Thyroid gland (tissue), 4 donors: ENCODE results near the gene ATAD3C. TPM values are rescaled to one million over a fixed set of nuclear protein-coding genes. Genes with fewer than 3 reads are reported as not detected.
"Not testable (repeated sequence)": the region's sequence is repeated elsewhere in the genome, so short reads cannot be mapped to it uniquely, and the experiment has no call there.

Source experiments
- DNase-seq, 2 donors: peaks; one replicate each; pipeline ENCODE4 v3.0.0-alpha.2; 2019
- H3K27ac ChIP-seq, 3 donors: fragments of 200-600 bp; sonication (generic); 1 replicate in 2 of 3; 2 replicates in 1 of 3; pipeline ENCODE4 v1.5.1; 2016 to 2019; ENCODE audit warnings: mild to moderate bottlenecking in 1 of 3, moderate library complexity in 1 of 3
- H3K27me3 ChIP-seq: fragments of 200-600 bp; sonication (generic); one replicate; pipeline ENCODE4 v1.5.1; 2019
- H3K36me3 ChIP-seq, 2 donors: fragments of 200-600 bp; sonication (generic); one replicate each; pipeline ENCODE4 v1.5.1; 2016 to 2019
- H3K4me1 ChIP-seq, 2 donors: fragments of 200-600 bp; sonication (generic); one replicate each; pipeline ENCODE4 v1.5.1; 2017 to 2019
- H3K4me3 ChIP-seq, 3 donors: fragments of 200-600 bp; sonication (generic); replicated peaks in 1 of 3; 1 replicate in 2 of 3; 2 replicates in 1 of 3; pipeline ENCODE4 v1.5.1; 2016; ENCODE audit warnings: mild to moderate bottlenecking in 1 of 3
- H3K9me3 ChIP-seq: fragments of 200-600 bp; sonication (generic); one replicate; pipeline ENCODE4 v1.5.1; 2017
- CTCF ChIP-seq, 6 experiments: fragments of 200-600 bp in 3 of 6; fragments of 450-650 bp in 3 of 6; sonication (generic) in 3 of 6; IDR thresholded peaks; one replicate each; pipeline ENCODE4 v1.5.1; 2016 to 2019; ENCODE audit warnings: antibody characterized with exemption in 6 of 6, mild to moderate bottlenecking in 2 of 6, inconsistent platforms in 1 of 6, moderate library complexity in 1 of 6
- POLR2A ChIP-seq, 2 donors: fragments of 450-650 bp; IDR thresholded peaks; one replicate each; pipeline ENCODE4 v1.6.1; 2017; ENCODE audit warnings: antibody characterized with exemption in 2 of 2, mild to moderate bottlenecking in 2 of 2, moderate library complexity in 1 of 2
- WGBS, 2 donors: methylation state at CpG; one replicate each; pipeline ENCODE4 v1.1.5; 2017; 5-methylcytosine and 5-hydroxymethylcytosine counted together
- intact Hi-C: fragments of 100-400 bp; cut with DNase I; formaldehyde crosslinking; loops from one replicate; pipeline ENCODE4 v1.15.1; 2023
- total RNA-seq, 4 donors: library from RNA; depleted of rRNA; stranded (reverse); fragments of >200 nt; gene quantifications; one replicate each; pipeline ENCODE4 v1.2.3, GENCODE V29; 2016

The ATAD3C gene
- total RNA-seq, 4 donors from 2014 or later, result 4.9 to 29.9 (median 15.1) TPM

GRCh38 chr1:1406821-1407635 lies 42.5 kb upstream of the ATAD3C start, which contains the start of gene MRPL20:
TSS of gene MRPL20 (minus strand) at chr1:1407293. CDS start at chr1:1407217, 76 bp downstream.
- WGBS, 2 donors, result 0 to 2% methylated on average over 20 to 32 of the region's 98 CpGs
- H3K4me3 ChIP-seq, result peak within 1 kb of the TSS; percentile 92 to 98 (median 96)
- TF ChIP-seq POLR2A (IDR thresholded peaks at IDR 0.05) (peak in 1 of 2 donors; percentile 84), CTCF (IDR thresholded peaks at IDR 0.05) (peak in 1 of 6 experiments; percentile 3)
- peak; percentile 94 to 95 for DNase-seq
- H3K36me3 ChIP-seq, result peaks cover 14 to 23% of the 10 kb centered on the region in 2 donors
- intact Hi-C loops, result loop anchor here (5.0 kb wide), 1 partner anchor 35 kb away; no protein-coding TSS in a partner anchor
- H3K27me3 ChIP-seq, result no peaks in the 10 kb centered on the region
- H3K9me3 ChIP-seq, result no peaks in the 10 kb centered on the region
- H3K4me1 ChIP-seq, result peaks cover 22 to 29% of the 10 kb centered on the region in 2 donors
- peak within 1 kb of the TSS; percentile 68 to 75 (median 75) for H3K27ac ChIP-seq

GRCh38 chr1:1407636-1408318 lies 41.7 kb upstream of the ATAD3C start:
- Histone ChIP-seq H3K4me3 (peak overlapping the region; percentile 92 to 98 (median 96)), H3K27me3 (no peaks in the 10 kb centered on the region), H3K27ac (peak overlapping the region; percentile 68 to 75 (median 75)), H3K36me3 (peaks cover 11 to 19% of the 10 kb centered on the region in 2 donors), H3K4me1 (peaks cover 22 to 29% of the 10 kb centered on the region in 2 donors), H3K9me3 (no peaks in the 10 kb centered on the region)
- DNase-seq, result peak; percentile 51 to 53
- 13 to 15% methylated on average over 25 to 34 of the region's 41 CpGs for WGBS, 2 donors
- intact Hi-C loops, result loop anchor here (5.0 kb wide), 1 partner anchor 35 kb away; no protein-coding TSS in a partner anchor
- TF ChIP-seq POLR2A (IDR thresholded peaks at IDR 0.05) (no peak), CTCF (IDR thresholded peaks at IDR 0.05) (no peak)

DNA sequence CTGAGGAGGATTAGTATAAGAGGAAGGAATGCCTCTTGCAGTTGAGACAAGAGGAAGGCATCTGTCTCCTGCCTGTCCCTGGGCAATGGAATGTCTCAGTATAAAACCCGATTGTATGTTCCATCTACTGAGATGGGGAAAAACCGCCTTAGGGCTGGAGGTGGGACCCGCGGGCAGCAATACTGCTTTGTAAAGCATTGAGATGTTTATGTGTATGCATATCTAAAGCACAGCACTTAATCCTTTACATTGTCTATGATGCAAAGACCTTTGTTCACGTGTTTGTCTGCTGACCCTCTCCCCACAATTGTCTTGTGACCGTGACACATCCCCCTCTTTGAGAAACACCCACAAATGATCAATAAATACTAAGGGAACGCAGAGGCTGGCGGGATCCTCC lies 39.3 kb upstream of the ATAD3C start:
- 61 to 65% methylated on average over 8 of the region's 8 CpGs for WGBS, 2 donors
- H3K36me3 ChIP-seq, H3K27ac ChIP-seq, intact Hi-C loops, H3K27me3 ChIP-seq, H3K4me3 ChIP-seq, H3K9me3 ChIP-seq, DNase-seq: not testable (repeated sequence)
- H3K4me1 ChIP-seq, result peaks cover 22 to 28% of the 10 kb centered on the region in 2 donors

- WGBS, 2 donors, result 94 to 95% methylated on average over 10 to 13 of the region's 13 CpGs
These were observed 37.9 kb upstream of the ATAD3C start for GRCh38 chr1:1411626-1412025.

DNA sequence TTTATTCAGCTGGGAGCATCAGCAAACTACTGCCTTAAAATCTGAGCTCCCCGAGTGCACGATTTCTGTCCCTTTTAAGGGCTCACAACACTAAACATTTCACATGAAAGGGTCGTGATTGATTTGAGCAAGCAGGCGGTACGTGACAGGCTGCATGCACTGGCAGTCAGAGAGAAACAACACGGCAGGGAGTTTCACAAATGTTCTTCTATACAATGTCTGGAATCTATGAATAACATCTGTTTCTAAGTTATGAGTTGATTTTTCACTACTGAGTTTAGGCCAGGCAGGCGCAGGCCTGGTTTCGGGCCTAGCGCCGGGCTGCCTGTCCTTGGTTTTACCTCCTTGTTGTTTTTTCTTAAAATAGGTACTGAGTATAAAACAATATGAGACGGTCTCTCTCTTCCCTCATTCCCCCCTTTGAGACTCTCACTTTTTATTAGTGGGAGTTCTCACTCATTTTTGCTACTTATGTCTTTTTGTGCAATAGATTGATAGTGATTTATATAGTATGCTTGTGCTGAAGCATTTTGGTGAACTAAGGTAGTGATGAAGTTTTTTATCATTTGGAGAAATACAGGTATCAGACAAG lies 37.1 kb upstream of the ATAD3C start:
- H3K9me3 ChIP-seq, DNase-seq, H3K36me3 ChIP-seq, H3K27ac ChIP-seq, intact Hi-C loops, H3K4me3 ChIP-seq, H3K27me3 ChIP-seq: not testable (repeated sequence)
- 92 to 95% methylated on average over 11 of the region's 11 CpGs for WGBS, 2 donors
- H3K4me1 ChIP-seq, result peaks cover 12 to 15% of the 10 kb centered on the region in 2 donors

More at GRCh38 chr1:1411626-1412025, 37.9 kb upstream of the ATAD3C start:
- Histone ChIP-seq H3K4me1 (peaks cover 13 to 15% of the 10 kb centered on the region in 2 donors), H3K27me3 (no peaks in the 10 kb centered on the region), H3K27ac (no peak overlapping the region), H3K36me3 (no peaks in the 10 kb centered on the region), H3K4me3 (no peak overlapping the region), H3K9me3 (no peaks in the 10 kb centered on the region)
- TF ChIP-seq CTCF (IDR thresholded peaks at IDR 0.05) (no peak), POLR2A (IDR thresholded peaks at IDR 0.05) (no peak)
- no peak for DNase-seq
- intact Hi-C loops, result no loop called here
